WTC11 (cell line): Measurements from ENCODE around the gene ANTXR1. TPM values are rescaled to one million over a fixed set of nuclear protein-coding genes. Genes with fewer than 3 reads are reported as not detected.

Source experiments
- ATAC-seq: fragments of 200-7000 bp; cut with Tn5 transposase; 2 replicates; pipeline ENCODE4 v1.10.0; 2021; ENCODE audit warnings: mild to moderate bottlenecking, moderate library complexity
- CTCF ChIA-PET: fragments of 300-600 bp; sonication (Branson Sonifier 250); formaldehyde crosslinking; loops from one replicate; lab custom pipeline; 2021; ENCODE audit warnings: antibody characterized with exemption; lab: Charles Lee
- POLR2A ChIA-PET: fragments of 350-600 bp; sonication (Branson Sonifier 250); formaldehyde crosslinking; loops from one replicate; lab custom pipeline; 2021; ENCODE audit warnings: antibody characterized with exemption; lab: Charles Lee
- DNase-seq: peaks from one replicate; pipeline ENCODE4 v3.0.0; 2021; ENCODE audit warnings: low spot score
- H3K27ac Mint-ChIP-seq: 2 replicates; pipeline ENCODE4 v1.8.0; 2021; ENCODE audit warnings: mixed read lengths
- H3K27me3 Mint-ChIP-seq: 2 replicates; pipeline ENCODE4 v1.8.0; 2021; ENCODE audit warnings: low read depth, mild to moderate bottlenecking, moderate library complexity, mixed read lengths
- H3K36me3 Mint-ChIP-seq: 2 replicates; pipeline ENCODE4 v1.8.0; 2021; ENCODE audit warnings: mixed read lengths
- H3K4me1 Mint-ChIP-seq: 2 replicates; pipeline ENCODE4 v1.8.0; 2022; ENCODE audit warnings: mixed read lengths
- H3K4me3 Mint-ChIP-seq: 2 replicates; pipeline ENCODE4 v1.8.0; 2021; ENCODE audit warnings: mild to moderate bottlenecking, moderate library complexity, mixed read lengths
- H3K9me3 Mint-ChIP-seq: 2 replicates; pipeline ENCODE4 v1.8.0; 2021; ENCODE audit warnings: mixed read lengths
- CBFB ChIP-seq: sonication (generic); formaldehyde crosslinking; IDR thresholded peaks from 2 replicates; pipeline ENCODE4 v1.8.1; 2022; ENCODE audit warnings: mild to moderate bottlenecking, low read depth, missing genetic modification reagents
- MXD4 ChIP-seq: fragments of 250-450 bp; sonication (Bioruptor Pico); IDR thresholded peaks from 2 replicates; pipeline ENCODE4 v1.8.0; 2021; ENCODE audit warnings: mild to moderate bottlenecking, moderate library complexity, borderline replicate concordance
- RORB ChIP-seq: fragments of 250-450 bp; sonication (Bioruptor Pico); IDR thresholded peaks from 2 replicates; pipeline ENCODE4 v1.9.0; 2021; ENCODE audit warnings: mild to moderate bottlenecking
- SMAD4 ChIP-seq: sonication (generic); formaldehyde crosslinking; IDR thresholded peaks from 2 replicates; pipeline ENCODE4 v1.8.0; 2022; ENCODE audit warnings: mild to moderate bottlenecking, missing genetic modification reagents
- total RNA-seq: library from RNA; stranded (reverse); gene quantifications from 3 replicates; pipeline ENCODE4 v1.2.3, GENCODE V29; 2021
- TF ChIP-seq, protein P1 (sequence below): fragments of 250-450 bp; sonication (Bioruptor Pico); IDR thresholded peaks from 2 replicates; pipeline ENCODE4 v2.1.2; 2022; ENCODE audit warnings: mild to moderate bottlenecking, moderate library complexity
- TF ChIP-seq, protein P2 (sequence below): fragments of 250-450 bp; sonication (Bioruptor Pico); IDR thresholded peaks from 2 replicates; pipeline ENCODE4 v1.9.0; 2021; ENCODE audit warnings: moderate library complexity, mild to moderate bottlenecking, inconsistent platforms, borderline replicate concordance
- TF ChIP-seq, protein P3 (sequence below): fragments of 250-450 bp; sonication (Bioruptor Pico); IDR thresholded peaks from 2 replicates; pipeline ENCODE4 v1.9.0; 2021; ENCODE audit warnings: mild to moderate bottlenecking
- TF ChIP-seq, protein P4 (sequence below): sonication (generic); formaldehyde crosslinking; IDR thresholded peaks from 2 replicates; pipeline ENCODE4 v1.8.1; 2023; ENCODE audit warnings: mild to moderate bottlenecking, missing genetic modification reagents
- TF ChIP-seq, protein P5 (sequence below): sonication (generic); formaldehyde crosslinking; IDR thresholded peaks from 2 replicates; pipeline ENCODE4 v1.8.0; 2023; ENCODE audit warnings: mild to moderate bottlenecking, missing genetic modification reagents
- TF ChIP-seq, protein P6 (sequence below): fragments of 250-450 bp; sonication (Bioruptor Pico); IDR thresholded peaks from 2 replicates; pipeline ENCODE4 v1.9.0; 2021; ENCODE audit warnings: mild to moderate bottlenecking
- TF ChIP-seq, protein P7 (sequence below): sonication (generic); formaldehyde crosslinking; IDR thresholded peaks from 2 replicates; pipeline ENCODE4 v1.8.1; 2023; ENCODE audit warnings: mild to moderate bottlenecking, missing genetic modification reagents
- TF ChIP-seq, protein P8 (sequence below): sonication (generic); formaldehyde crosslinking; IDR thresholded peaks from 2 replicates; pipeline ENCODE4 v1.8.1; 2022; ENCODE audit warnings: mild to moderate bottlenecking, missing genetic modification reagents, moderate library complexity, borderline replicate concordance

ANTXR1 gene
- total RNA-seq, 1 experiment from 2014 or later: 30.0 TPM

DNA sequence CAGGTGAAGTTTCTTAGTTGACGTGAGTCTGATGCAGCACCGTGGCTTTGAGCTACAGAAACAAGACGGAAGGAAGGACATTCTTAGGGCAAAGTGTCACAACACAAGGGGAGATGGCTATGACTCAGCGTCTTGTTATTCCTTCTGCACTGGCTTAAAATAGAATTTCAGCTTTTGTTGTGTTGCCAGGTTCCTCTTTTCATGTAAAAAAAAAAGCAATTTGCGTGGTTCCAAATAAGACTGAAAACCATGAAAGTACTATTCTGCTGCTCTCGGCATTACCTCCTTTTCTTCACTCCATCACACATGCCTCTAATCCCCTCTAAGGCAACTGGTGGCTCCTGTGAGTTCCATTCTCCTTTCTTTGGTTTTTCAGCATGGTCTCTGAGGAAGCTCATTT, 150.1 kb downstream of the ANTXR1 start:
- TF ChIP-seq, protein P1, sequence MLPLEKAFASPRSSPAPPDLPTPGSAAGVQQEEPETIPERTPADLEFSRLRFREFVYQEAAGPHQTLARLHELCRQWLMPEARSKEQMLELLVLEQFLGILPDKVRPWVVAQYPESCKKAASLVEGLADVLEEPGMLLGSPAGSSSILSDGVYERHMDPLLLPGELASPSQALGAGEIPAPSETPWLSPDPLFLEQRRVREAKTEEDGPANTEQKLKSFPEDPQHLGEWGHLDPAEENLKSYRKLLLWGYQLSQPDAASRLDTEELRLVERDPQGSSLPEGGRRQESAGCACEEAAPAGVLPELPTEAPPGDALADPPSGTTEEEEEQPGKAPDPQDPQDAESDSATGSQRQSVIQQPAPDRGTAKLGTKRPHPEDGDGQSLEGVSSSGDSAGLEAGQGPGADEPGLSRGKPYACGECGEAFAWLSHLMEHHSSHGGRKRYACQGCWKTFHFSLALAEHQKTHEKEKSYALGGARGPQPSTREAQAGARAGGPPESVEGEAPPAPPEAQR (CRISPR knock-in tag): no peak
- TF ChIP-seq, protein P2, sequence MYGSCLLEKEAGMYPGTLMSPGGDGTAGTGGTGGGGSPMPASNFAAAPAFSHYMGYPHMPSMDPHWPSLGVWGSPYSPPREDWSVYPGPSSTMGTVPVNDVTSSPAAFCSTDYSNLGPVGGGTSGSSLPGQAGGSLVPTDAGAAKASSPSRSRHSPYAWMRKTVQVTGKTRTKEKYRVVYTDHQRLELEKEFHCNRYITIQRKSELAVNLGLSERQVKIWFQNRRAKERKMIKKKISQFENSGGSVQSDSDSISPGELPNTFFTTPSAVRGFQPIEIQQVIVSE (CRISPR knock-in tag): no peak
- TF ChIP-seq, protein P3, sequence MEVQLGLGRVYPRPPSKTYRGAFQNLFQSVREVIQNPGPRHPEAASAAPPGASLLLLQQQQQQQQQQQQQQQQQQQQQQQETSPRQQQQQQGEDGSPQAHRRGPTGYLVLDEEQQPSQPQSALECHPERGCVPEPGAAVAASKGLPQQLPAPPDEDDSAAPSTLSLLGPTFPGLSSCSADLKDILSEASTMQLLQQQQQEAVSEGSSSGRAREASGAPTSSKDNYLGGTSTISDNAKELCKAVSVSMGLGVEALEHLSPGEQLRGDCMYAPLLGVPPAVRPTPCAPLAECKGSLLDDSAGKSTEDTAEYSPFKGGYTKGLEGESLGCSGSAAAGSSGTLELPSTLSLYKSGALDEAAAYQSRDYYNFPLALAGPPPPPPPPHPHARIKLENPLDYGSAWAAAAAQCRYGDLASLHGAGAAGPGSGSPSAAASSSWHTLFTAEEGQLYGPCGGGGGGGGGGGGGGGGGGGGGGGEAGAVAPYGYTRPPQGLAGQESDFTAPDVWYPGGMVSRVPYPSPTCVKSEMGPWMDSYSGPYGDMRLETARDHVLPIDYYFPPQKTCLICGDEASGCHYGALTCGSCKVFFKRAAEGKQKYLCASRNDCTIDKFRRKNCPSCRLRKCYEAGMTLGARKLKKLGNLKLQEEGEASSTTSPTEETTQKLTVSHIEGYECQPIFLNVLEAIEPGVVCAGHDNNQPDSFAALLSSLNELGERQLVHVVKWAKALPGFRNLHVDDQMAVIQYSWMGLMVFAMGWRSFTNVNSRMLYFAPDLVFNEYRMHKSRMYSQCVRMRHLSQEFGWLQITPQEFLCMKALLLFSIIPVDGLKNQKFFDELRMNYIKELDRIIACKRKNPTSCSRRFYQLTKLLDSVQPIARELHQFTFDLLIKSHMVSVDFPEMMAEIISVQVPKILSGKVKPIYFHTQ (CRISPR knock-in tag): no peak
- TF ChIP-seq MXD4 (CRISPR knock-in tag): no peak
- TF ChIP-seq RORB (CRISPR knock-in tag): no peak
- TF ChIP-seq, protein P4, sequence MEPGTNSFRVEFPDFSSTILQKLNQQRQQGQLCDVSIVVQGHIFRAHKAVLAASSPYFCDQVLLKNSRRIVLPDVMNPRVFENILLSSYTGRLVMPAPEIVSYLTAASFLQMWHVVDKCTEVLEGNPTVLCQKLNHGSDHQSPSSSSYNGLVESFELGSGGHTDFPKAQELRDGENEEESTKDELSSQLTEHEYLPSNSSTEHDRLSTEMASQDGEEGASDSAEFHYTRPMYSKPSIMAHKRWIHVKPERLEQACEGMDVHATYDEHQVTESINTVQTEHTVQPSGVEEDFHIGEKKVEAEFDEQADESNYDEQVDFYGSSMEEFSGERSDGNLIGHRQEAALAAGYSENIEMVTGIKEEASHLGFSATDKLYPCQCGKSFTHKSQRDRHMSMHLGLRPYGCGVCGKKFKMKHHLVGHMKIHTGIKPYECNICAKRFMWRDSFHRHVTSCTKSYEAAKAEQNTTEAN: no peak
- TF ChIP-seq CBFB (CRISPR knock-in tag): no peak
- TF ChIP-seq, protein P5, sequence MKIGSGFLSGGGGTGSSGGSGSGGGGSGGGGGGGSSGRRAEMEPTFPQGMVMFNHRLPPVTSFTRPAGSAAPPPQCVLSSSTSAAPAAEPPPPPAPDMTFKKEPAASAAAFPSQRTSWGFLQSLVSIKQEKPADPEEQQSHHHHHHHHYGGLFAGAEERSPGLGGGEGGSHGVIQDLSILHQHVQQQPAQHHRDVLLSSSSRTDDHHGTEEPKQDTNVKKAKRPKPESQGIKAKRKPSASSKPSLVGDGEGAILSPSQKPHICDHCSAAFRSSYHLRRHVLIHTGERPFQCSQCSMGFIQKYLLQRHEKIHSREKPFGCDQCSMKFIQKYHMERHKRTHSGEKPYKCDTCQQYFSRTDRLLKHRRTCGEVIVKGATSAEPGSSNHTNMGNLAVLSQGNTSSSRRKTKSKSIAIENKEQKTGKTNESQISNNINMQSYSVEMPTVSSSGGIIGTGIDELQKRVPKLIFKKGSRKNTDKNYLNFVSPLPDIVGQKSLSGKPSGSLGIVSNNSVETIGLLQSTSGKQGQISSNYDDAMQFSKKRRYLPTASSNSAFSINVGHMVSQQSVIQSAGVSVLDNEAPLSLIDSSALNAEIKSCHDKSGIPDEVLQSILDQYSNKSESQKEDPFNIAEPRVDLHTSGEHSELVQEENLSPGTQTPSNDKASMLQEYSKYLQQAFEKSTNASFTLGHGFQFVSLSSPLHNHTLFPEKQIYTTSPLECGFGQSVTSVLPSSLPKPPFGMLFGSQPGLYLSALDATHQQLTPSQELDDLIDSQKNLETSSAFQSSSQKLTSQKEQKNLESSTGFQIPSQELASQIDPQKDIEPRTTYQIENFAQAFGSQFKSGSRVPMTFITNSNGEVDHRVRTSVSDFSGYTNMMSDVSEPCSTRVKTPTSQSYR: no peak
- TF ChIP-seq, protein P6, sequence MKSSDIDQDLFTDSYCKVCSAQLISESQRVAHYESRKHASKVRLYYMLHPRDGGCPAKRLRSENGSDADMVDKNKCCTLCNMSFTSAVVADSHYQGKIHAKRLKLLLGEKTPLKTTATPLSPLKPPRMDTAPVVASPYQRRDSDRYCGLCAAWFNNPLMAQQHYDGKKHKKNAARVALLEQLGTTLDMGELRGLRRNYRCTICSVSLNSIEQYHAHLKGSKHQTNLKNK (CRISPR knock-in tag): no peak
- TF ChIP-seq, protein P7, sequence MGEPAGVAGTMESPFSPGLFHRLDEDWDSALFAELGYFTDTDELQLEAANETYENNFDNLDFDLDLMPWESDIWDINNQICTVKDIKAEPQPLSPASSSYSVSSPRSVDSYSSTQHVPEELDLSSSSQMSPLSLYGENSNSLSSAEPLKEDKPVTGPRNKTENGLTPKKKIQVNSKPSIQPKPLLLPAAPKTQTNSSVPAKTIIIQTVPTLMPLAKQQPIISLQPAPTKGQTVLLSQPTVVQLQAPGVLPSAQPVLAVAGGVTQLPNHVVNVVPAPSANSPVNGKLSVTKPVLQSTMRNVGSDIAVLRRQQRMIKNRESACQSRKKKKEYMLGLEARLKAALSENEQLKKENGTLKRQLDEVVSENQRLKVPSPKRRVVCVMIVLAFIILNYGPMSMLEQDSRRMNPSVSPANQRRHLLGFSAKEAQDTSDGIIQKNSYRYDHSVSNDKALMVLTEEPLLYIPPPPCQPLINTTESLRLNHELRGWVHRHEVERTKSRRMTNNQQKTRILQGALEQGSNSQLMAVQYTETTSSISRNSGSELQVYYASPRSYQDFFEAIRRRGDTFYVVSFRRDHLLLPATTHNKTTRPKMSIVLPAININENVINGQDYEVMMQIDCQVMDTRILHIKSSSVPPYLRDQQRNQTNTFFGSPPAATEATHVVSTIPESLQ (CRISPR knock-in tag): no peak
- no peak for TF ChIP-seq SMAD4 (CRISPR knock-in tag)
- TF ChIP-seq, protein P8, sequence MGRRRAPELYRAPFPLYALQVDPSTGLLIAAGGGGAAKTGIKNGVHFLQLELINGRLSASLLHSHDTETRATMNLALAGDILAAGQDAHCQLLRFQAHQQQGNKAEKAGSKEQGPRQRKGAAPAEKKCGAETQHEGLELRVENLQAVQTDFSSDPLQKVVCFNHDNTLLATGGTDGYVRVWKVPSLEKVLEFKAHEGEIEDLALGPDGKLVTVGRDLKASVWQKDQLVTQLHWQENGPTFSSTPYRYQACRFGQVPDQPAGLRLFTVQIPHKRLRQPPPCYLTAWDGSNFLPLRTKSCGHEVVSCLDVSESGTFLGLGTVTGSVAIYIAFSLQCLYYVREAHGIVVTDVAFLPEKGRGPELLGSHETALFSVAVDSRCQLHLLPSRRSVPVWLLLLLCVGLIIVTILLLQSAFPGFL (CRISPR knock-in tag): no peak
- ATAC-seq: no peak
- Mint-ChIP-seq H3K27ac (peak overlapping the region; percentile 2; the same call in 1 of the 2 replicates), H3K9me3 (peaks cover 7% of the 10 kb centered on the region), H3K4me3 (no peak overlapping the region), H3K36me3 (peaks cover 7% of the 10 kb centered on the region), H3K4me1 (peaks cover 30% of the 10 kb centered on the region), H3K27me3 (no peaks in the 10 kb centered on the region)
- CTCF ChIA-PET: interaction anchor here (1.3 kb wide), 1 partner anchor 143 kb away, joined by 7 read pairs; no protein-coding TSS in a partner anchor
- POLR2A ChIA-PET: no interaction called here
- no peak for DNase-seq
